NCI-H748 (cell line): ENCODE measurements around the gene IRX5.
A peak's percentile ranks its signal among the peaks of the same experiment; 100 is the strongest.

Source experiments
- DNase-seq: peaks from one replicate; lab custom pipeline; 2025; ENCODE audit not compliant: unreplicated experiment; lab: John Stamatoyannopoulos, UW

Gene IRX5

DNA sequence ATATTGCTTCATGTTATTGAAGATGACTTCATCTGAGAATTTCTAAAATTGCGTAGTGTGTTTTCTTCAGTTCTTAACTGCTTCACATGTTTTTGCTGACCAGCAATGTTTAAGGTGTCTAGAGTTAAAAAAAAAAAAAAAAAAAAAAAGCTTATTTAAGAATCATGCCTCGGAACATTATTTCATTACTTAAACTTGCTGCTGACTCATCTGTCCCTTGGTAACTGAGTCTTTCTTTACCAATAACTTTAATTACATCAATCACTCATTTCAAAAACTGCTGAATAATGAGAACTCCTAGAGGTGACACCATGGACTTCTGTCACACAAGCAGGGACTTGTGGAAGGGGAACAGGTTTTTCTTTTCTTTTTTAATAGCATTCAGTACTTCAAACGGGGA is 16.2 kb downstream of the IRX5 start:
- DNase-seq = no peak

DNA sequence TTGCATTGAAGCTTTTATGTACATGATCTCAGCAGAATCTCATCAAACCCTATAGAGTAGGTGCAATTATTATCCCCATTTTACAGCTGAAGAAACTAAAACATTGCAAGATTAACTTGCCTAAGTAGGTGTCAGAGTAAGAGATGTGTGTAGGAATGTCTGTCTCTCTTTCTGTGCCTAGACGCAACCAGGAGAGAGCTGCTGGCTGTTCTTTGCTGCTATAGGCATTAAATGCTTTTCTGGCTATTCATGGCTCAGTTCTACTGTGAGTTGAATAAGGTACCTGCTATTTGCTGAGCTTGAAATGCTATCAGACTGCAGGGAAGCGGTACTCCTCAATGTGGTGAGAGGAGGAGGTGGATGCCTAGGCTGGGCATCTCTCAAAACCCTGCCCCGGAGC is 17.0 kb downstream of the IRX5 start:
- no peak for DNase-seq

DNA sequence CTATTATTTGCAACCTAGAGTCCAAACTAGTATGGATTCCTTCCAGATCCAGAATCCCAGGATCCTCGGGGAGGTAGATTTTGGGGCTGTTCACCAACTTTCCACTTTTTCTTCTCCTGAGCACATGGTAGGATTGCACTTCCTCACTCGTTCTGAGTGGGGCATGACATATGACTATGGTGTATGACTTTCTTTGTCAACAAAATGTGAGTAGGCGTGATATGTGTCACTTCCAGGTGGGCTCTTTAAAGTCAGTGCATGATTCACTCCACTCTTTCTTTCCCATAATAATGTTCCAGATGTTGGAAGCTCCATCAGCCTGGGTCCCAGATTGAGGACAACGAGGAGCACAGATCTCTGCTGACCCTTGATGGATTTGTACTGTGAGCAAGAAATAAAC is 21.5 kb downstream of the IRX5 start:
- no peak for DNase-seq

DNA sequence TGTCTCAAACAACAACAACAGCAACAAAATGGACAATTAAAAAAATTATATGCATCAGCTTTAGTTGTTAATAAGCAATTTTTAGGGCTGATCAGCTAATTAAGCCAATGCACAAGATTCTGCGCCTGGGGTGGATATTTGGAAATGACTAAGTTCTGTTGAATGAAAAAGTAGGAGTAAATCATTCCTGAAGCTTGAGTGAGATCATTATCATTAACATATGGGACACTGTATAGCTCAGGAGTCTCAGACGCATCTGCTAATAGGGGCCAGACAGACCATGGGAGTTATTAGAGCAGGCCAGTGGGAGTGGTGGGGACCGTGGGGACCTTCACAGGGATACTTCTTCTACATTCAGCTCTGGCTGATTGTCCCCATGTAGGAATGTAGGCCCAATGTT is 22.8 kb downstream of the IRX5 start:
- no peak for DNase-seq

DNA sequence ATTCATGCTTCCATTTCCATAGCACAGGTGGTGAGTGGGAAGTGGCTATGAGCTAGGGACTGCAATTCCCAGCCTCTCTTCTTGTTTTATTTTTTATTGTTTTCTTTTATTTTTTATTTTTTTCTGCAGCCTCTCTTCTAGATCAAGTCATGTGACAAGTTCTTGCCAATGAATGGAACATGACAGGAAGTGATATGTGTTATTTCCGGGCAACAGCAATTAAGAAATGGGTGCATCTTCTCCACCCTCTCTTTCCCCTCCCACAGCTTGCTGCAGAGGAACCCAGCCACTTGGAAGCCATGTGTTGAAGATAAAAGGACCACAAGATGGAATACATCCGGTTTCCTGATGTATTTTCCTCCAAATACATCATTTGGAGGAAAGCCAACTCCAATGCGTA is 23.6 kb downstream of the IRX5 start:
- no peak for DNase-seq

DNA sequence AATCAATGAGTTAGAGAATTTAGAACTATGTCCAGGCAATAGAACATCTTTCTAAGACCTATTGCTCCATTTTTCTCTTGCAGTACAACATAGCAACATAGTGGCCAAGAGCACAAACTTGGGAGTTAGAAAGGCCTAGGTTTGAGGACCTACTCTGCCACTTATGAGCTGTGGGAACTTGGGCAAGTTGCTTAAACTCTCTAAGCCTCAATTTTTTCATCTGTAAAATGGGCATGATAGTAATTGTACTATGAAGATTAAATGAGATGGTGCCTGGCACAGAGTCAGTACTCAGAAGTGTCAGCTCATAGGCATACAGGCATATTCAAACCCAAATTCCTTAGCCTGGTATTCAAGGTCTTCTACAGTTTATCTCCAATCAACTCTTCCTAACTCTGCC is 25.1 kb downstream of the IRX5 start:
- no peak for DNase-seq

DNA sequence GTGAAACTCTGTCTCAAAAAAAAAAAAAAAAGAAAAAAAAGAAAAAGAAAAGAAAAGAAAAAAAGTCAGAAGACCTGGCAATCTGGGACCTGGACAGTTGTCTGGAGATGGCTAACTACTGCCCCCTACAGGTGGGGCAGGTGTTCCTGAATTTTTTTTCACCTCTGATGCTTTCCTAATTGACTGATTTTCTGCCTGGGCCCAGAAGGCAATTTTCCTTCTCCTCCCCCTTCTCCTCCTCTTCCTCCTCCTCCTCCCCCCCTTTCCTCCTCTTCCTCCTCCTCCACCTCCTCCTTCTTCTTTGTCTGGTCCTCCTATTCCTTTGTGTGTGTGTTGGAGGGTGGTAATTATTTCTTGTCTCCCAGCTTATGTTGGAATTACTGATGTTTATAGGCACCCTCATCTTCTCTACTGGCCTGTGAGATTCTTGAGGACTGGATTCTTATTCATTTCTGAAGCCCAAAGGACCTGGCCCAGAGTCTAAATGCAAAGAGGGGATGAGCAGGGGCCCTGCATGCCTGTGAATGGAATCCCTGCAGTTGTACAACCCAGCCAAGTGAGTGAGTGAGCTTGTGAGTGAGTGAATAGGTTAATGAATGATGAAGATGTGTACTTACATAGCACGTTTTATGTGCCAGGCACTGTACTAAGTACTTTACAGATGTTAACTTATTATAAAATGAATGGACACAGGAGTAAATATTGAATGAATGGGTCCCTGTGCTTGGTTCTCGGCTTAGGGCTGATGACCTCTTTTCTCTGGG is 26.9 kb downstream of the IRX5 start:
- DNase-seq = peak; percentile 21

DNA sequence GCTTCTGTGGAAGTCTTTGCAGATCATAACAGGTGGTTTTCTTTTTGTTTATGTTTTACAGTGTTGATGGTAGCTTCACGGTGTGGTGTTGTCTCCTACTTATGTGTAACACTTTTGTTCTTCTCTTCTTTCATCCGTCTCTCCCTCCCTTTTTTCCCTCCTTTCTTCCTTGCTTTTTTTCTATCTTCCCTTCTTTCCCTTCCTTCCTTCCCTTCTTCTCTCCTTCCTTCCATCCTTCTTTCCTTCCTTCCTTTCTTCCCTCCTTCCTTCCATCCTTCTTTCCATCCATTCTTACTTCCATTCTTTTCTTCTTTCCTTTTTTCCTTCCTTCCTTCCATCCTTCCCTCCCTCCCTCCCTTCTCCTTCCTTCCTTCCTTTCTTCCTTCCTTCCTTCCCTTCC is 31.4 kb downstream of the IRX5 start:
- DNase-seq = no peak

DNA sequence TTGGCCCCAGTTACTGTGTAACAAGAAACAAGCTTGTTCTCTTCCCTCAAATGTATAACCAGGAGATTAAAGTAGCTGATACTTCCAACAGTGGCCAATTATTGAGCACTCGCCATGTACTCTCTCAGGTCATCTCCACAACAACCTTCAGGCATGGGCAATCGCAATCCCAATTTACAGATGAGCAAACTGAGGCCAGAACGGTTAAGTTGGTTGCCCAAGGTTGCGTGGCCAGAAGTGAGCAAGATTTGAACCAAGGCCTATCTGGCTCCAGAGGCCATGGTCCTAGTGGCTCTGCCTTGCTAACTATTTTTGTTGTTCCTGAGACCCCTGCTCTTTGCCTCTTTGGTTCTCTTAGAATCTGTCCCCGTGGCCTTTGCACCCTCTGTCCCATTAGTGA is 33.6 kb downstream of the IRX5 start:
- no peak for DNase-seq

DNA sequence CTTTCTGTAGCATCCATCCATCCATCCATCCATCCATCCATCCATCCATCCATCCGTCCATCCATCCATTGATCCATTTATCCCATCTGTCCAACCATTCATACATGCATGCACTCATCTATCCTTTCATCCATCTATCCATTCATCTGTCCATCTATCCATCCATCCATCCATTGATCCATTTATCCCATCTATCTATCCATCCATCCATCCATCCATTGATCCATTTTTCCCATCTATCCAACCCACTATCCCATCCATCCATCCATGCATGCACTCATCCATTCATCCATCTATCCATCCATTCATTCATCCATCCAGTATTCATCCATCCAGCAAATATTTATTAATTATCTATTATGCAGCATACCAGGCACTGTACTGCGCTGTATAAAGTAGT is 34.8 kb downstream of the IRX5 start:
- DNase-seq = no peak

DNA sequence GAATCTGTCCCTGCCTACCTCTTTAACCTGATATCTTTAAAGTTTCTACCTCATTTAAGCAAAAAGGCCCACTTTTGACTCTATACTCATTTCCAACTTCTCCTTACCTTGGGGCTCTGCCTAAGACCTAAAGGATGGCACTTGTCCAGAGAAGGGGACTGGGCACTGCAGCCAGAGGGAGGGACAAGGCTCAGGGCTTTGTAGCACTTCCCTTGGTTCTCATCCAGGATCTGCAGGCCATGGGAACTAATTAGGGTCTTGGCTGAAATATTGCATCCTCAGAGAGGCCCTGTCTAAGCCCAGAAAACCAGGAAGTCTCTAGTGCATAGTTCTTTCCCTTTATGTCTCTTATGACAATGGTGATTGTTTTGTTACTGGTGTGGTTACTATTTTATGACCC is 37.3 kb downstream of the IRX5 start:
- no peak for DNase-seq

DNA sequence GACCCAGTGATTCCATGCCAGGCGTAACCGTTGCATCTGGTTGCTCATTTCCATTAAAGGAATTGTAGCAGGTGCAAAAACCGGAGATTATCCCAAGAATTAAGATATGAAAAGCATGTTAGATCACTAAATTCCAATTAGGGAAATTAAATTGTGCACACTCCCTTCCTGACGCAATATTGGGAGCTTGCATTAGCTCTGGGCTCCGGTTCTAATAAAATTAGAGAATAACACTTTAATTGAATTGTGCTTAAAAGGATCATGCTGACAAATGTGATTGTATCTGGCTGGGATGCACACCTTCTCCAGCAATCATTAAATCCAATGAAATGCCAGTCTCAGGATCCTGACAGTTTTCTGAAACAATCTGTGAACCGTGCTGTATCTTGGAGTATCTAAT is 38.1 kb downstream of the IRX5 start:
- no peak for DNase-seq

DNA sequence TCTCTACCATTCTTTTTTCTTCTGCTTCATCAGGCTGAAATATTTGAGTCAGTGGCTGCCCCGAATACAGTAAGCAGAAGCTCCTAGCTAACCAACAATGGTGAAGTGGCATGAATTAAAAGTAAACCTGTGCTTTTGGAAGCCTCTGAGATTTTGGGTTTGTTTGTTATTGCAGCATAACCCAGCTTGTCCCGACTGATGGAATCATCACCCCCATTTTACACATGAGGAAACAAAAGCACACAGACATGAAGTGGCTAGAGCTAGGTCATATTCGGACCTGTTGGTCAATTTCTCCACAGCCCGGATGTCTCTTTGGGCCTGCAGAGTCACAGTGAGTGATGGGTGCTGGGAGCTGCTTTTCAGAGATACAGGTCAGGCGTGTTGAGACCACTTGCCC is 39.4 kb downstream of the IRX5 start:
- no peak for DNase-seq

DNA sequence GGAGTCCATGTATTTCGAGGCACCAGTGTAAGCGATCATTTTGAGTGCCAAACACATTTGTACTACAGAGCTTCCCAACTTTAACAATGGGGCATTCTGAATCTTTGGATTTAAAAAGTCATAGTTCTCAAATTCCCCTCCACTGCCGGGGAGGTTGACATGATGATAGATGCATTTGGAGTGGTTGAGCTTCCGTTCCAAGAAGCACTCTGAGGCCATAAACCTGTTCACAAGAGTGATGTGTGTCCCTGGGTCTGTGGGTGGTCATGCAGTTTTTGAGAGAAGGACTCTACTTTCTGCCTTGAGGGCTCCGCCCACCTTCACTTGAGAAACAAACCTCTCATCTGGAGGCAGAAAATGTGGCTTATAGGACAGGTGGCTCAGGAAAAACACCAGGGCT is 43.7 kb downstream of the IRX5 start:
- no peak for DNase-seq

DNA sequence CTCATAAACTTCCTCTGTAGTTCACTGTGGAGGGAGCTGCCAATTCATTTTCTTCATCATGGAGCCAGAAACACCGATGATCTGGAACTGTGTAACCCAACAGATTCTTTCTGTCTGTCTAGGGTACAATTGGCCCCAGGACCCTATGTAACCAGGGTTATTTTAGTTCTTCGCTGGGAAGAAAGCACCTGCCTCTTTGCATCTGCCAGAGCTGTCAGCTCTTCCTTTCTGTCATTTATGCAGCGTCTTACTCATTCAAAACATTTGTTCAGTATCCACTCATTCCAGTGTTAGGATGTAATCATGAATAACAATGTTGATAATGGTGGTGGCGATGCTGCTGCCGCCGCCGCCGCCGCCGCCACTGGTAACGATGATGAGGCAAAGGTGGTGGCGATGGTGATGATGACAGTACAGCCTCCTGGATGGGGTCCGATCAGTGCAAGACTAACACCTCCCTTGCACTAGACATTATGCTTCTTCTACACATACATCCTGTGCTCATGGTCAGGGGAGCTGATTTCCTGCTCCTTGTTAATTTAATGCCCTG is 46.1 kb downstream of the IRX5 start:
- peak; percentile 23 for DNase-seq

DNA sequence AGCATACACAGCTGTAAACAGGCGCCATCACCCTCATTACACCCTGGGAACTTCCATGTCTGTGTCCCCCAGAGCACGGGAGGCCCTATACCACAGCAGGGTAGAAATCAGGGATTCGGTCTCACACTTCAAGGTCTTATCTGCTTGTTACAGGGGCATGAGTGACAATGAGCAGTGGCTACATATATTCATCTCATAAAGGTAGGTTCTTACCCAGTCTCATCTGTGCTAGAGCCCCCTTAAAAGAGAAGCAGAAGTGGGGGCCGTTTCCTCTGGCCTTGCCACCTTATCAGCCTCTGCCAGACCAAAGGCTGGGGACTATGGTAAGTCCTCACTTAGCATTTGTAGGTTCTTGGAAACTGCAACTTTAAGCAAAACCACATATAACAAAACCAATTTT is 46.5 kb downstream of the IRX5 start:
- DNase-seq = no peak

DNA sequence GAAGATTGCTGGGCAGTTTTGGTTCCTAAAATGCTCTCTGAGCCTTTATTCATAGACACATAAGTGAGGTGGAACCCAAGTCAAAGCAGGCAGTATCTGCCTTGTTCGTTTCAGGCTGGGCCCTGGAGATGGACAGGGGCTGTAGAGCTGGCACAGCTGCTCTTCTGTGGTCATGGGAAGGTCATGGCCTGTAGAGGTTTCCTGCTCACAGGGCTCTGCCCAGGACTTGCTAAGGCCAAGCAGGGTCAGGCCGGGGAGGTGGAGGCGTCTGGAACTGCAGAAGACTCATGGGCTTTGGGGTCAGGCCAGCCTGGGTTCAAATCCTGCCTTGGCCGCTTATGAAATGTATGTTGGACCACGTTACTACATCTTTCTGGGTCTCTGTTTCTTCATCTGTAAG is 50.2 kb downstream of the IRX5 start:
- no peak for DNase-seq
